GM12873 (cell line): Measurements from ENCODE around the gene GRK1.

ENCODE experiments used
- CTCF ChIP-seq: IDR thresholded peaks from 2 replicates; pipeline ENCODE4 v1.5.1; 2012; ENCODE audit warnings: low read depth, mild to moderate bottlenecking, moderate library complexity, low read length, control low read depth; ENCODE audit not compliant: insufficient read depth; ENCODE audit errors: missing control alignments

Gene GRK1

GRCh38 chr13:113671066-113672001, 4.3 kb downstream of the GRK1 start:
- no peak for TF ChIP-seq CTCF

GRCh38 chr13:113672002-113672651, 5.1 kb downstream of the GRK1 start:
- no peak for TF ChIP-seq CTCF

- TF ChIP-seq CTCF, result no peak
These were observed 55.9 kb downstream of the GRK1 start for GRCh38 chr13:113722921-113723320.

GRCh38 chr13:113723410-113724015, 56.5 kb downstream of the GRK1 start:
- TF ChIP-seq CTCF, result no peak

GRCh38 chr13:113724016-113724758, 57.2 kb downstream of the GRK1 start:
- TF ChIP-seq CTCF, result no peak

GRCh38 chr13:113724780-113725315, 57.8 kb downstream of the GRK1 start:
- TF ChIP-seq CTCF, result peak; percentile 82
